Renal cortex interstitium (tissue), 11 donors: ENCODE results near the gene WDR81. TPM values are rescaled to one million over a fixed set of nuclear protein-coding genes. Genes with fewer than 3 reads are reported as not detected.
"Not testable (repeated sequence)": the region's sequence is repeated elsewhere in the genome, so short reads cannot be mapped to it uniquely, and the experiment has no call there.

Experiments used
- DNase-seq, 11 donors: peaks; one replicate each; pipeline ENCODE4 v3.0.0-alpha.2; 2013; ENCODE audit warnings: low read depth in 9 of 11, low spot score in 4 of 11; ENCODE audit errors: extremely low read depth in 1 of 11
- polyA plus RNA-seq, 3 donors: library from polyadenylated mRNA; unstranded; fragments of 120-200 nt; gene quantifications; one replicate each; pipeline ENCODE4 v1.2.1, GENCODE V29; 2013; ENCODE audit not compliant: insufficient read length in 3 of 3

The WDR81 gene
- polyA plus RNA-seq, 3 donors, result 12.9 to 20.6 (median 19.1) TPM

DNA sequence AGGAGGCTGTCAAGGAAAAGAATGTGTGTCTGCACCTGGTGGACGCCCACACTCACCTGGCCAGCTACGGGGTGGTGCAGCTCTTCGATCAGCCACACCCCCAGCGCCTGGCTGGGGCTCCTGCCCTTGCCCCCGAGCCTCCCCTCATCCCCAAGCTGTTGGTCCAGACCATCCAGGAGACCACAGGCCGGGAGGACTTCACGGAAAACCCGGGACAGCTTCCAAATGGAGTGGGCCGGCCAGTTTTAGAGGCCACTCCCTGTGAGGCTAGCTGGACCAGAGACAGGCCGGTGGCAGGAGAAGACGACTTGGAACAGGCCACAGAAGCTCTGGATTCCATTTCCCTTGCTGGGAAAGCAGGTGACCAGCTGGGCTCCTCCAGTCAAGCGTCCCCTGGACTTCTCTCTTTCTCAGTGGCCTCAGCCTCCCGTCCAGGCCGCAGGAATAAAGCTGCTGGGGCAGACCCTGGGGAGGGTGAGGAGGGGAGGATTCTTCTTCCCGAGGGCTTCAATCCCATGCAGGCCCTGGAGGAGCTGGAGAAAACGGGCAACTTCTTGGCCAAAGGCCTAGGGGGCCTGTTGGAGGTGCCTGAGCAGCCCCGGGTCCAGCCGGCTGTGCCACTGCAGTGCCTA, 2.2 kb downstream of the WDR81 start:
- DNase-seq, result no peak

DNA sequence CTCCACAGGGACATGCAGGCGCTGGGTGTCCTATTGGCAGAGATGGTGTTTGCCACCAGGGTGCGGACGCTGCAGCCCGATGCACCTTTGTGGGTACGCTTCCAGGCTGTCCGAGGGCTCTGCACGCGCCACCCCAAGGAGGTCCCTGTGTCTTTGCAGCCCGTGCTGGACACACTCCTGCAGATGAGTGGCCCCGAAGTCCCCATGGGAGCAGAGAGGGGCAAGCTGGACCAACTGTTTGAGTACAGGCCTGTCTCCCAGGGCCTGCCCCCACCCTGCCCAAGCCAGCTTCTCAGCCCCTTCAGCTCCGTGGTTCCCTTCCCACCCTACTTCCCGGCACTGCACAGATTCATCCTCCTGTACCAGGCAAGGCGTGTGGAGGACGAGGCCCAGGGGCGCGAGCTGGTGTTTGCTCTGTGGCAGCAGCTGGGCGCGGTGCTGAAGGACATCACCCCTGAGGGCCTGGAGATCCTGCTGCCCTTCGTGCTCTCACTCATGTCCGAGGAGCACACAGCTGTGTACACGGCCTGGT, 2.8 kb downstream of the WDR81 start:
- DNase-seq, result no peak

DNA sequence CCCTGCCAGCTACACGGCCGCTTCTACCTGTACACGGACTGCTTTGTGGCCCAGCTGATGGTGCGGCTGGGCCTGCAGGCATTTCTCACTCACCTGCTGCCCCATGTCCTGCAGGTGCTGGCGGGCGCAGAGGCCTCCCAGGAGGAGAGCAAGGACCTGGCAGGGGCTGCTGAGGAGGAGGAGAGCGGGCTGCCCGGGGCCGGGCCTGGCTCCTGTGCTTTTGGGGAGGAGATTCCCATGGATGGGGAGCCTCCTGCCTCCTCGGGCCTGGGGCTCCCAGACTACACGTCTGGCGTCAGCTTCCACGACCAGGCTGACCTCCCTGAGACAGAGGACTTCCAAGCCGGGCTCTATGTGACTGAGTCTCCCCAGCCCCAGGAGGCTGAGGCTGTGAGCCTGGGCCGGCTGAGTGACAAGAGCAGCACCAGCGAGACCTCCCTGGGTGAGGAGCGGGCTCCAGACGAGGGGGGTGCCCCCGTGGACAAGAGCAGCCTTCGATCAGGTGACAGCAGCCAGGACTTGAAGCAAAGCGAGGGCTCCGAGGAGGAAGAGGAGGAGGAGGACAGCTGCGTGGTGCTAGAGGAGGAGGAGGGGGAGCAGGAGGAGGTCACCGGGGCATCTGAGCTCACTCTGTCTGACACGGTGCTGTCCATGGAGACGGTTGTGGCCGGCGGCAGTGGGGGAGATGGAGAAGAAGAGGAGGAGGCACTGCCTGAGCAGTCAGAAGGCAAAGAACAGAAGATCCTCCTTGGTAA, 3.5 kb downstream of the WDR81 start:
- no peak for DNase-seq

DNA sequence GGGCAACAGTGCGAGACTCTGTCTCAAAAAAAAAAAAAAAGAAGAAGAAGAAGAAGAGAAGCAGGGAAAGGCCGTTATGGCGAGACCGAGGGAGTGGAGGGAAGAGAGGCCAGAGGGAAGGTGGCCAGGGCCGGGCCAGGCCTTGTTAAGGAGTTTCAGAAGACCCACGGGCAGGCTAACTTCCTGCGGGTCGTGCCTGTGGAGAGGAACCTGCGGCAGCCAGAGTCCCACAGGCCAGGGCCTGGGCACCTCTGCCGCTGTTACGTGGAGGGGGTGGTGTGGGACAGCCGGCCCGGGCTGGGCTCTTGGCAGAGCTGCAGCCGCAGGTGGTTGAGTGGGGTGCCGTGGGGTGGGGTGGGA, 5.4 kb downstream of the WDR81 start:
- no peak for DNase-seq

DNA sequence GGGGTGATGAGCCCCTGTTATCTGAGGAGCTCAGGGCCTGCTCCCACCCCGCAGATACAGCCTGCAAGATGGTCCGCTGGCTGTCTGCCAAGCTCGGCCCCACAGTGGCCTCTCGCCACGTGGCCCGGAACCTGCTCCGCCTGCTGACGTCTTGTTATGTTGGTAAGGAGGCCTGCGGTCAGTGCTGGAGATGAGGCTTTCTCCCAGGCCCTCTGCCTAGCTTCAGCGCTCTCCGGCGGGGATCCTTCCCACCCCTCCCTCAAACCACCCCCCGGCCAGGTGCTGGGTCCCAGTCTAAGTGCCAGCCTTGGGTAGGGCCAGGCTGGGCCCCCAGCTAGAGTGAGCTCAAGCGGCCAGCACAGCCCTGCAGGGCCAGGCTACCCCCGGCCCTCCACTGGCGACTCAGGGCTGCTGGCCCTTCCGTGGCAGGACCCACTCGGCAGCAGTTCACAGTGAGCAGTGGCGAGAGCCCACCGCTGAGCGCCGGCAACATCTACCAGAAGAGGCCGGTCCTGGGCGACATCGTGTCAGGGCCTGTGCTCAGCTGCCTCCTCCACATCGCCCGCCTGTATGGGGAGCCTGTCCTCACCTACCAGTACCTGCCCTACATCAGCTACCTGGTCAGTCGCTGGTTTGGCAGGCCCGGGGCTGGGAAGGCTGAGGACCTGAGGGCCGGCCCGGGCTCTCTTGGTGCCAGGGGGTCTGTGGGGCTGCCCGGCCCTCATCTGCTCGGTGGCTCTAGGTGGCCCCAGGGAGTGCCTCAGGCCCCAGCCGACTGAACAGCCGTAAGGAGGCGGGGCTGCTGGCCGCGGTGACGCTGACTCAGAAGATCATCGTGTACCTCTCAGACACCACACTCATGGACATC, 6.1 kb downstream of the WDR81 start:
- peak in 2 of 11 donors; percentile 39 to 55 for DNase-seq

DNA sequence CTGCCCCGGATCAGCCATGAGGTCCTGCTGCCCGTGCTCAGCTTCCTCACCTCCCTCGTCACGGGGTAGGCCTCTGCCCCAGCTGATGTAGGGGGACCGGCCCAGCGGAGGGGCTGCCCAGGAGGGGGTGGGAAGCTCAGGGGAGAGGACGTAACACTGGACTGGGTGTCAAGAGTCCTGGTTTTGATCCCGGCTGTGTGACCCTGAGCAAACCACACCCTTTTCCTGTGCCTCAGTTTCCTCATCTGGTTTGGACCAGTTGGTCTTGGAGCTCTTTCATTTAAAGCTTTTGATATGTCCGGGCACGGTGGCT, 6.6 kb downstream of the WDR81 start:
- no peak for DNase-seq

DNA sequence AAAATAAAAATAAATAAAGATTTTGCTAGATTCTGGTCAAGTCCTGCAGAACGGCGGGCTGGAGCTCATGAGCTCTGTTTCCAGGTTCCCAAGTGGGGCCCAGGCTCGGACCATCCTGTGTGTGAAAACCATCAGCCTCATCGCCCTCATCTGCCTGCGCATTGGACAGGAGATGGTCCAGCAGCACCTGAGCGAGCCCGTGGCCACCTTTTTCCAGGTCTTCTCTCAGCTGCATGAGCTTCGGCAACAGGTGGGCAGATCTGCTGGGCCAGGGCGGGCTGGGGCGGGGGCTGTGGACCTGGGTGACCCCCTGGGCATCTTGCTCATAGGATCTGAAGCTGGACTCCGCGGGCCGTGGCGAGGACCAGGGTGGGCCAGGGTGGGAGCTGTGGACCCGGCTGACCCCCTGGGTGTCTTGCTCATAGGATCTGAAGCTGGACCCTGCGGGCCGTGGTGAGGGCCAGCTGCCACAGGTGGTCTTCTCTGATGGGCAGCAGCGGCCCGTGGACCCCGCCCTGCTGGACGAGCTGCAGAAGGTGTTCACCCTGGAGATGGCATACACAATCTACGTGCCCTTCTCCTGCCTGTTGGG, 7.8 kb downstream of the WDR81 start:
- DNase-seq, result no peak

DNA sequence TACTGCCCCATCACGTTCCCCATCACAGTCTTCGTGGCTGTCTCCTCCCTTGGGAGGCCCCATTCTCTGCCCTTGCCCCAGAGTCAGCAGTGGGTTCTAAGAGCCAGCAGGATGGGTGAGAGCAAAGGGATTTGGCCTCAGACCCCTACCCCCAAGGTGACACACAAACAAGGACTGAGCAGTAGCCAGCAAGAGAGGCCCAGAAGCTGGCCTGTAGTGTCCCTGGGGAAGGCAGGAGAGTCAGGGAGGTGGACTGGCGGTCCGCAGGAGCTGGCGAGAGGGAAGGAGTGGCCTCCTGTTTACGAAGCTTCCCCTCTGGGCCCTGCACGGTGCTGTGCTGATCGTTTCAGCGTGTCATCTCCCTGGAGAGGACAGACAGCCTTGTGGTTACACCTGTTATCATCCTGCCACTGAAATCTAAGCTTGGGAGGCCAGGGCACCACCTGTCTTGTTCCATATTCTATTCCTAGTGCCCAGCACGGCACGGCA, 8.4 kb downstream of the WDR81 start:
- DNase-seq, result no peak

DNA sequence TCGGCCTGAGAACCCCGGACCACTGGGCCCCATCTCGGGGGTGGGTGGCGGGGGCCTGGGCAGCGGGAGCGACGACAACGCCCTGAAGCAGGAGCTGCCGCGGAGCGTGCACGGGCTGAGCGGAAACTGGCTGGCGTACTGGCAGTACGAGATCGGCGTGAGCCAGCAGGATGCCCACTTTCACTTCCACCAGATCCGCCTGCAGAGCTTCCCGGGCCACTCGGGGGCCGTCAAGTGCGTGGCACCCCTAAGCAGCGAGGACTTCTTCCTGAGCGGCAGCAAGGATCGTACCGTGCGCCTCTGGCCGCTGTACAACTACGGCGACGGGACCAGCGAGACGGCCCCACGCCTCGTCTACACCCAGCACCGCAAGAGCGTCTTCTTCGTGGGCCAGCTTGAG, 9.3 kb downstream of the WDR81 start:
- no peak for DNase-seq

DNA sequence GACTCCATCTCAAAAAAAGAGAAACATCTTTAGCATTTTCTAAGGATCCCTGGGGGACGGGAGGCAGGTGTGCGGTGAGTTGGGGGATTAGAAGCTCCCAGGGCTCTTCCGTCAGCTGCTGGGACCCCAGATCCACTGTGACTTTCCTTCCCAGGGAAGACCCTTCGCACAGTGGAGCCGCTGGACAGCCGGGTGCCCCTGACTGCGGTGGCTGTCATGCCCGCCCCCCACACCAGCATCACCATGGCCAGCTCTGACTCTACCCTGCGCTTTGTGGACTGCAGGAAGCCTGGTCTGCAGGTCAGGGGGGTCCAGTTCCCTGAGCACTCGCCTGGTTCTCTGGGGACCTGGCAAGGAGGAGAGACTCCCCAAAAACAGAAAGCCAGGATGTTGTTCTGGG, 10.9 kb downstream of the WDR81 start:
- no peak for DNase-seq

DNA sequence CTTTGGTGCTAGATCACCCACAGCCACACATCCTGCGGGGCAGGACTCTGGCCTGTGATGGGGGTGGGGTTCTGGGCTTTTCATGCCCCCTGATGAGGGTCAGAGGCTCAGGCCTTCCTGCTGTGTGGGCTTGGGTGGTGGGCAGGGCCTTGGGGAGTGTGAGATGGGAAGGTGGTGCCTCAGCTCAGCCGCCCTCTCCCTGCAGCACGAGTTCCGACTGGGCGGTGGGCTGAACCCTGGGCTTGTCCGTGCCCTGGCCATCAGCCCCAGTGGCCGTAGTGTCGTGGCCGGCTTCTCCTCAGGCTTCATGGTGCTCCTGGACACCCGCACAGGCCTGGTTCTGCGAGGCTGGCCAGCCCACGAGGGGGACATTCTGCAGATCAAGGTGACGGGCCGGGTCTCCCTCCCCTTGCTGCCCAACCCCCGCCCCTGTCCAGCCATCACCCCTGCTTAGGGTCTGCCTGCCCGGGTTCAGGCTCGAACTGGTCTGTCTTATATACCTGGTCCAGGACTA, 11.4 kb downstream of the WDR81 start:
- DNase-seq, result no peak

DNA sequence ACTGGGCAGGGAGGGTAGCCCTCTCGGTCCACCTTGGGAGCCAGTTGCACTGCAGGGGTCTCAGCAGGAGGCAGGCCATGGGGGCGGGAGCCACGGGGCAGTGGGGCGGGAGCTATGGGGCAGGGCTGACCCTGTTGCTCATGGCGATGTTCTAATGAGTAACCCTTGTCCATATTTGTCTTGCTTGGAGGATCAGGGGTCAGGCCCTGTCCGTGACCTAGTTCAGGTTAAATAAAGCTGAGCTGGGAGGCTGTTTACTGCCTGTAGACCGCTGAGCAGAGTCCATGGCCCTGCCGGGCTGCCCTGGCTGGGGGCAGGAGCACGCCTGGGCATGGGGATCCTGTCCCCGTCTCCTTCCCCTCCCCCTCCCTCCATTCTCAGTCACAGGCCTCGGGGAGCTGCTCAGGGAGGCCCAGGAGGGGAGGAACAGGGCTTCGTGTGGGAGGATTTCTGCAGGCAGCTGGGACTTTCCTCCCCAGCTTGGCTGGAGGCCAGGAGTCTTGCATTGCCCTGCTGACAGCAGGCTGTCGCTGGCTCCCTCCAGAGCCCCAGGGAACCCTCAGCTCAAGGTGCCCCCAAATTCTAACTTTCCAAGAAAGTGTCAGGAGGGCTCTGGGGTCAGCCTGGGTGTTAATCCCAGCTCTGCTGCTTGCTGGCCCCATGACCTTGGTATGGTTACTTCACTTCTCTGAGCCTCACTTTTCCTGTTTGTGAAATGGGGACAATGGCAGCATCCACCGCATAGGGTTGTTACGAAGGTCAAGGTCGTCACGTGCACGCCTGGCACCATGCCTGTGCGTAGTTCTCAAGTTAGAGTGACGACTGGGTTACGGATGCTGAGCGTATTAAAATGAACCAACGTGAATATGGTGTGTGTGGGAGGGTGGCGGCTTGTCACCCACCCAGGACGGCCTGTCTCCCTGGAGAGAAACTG, 12.1 kb downstream of the WDR81 start:
- peak in 1 of 11 donors; percentile 73 for DNase-seq

DNA sequence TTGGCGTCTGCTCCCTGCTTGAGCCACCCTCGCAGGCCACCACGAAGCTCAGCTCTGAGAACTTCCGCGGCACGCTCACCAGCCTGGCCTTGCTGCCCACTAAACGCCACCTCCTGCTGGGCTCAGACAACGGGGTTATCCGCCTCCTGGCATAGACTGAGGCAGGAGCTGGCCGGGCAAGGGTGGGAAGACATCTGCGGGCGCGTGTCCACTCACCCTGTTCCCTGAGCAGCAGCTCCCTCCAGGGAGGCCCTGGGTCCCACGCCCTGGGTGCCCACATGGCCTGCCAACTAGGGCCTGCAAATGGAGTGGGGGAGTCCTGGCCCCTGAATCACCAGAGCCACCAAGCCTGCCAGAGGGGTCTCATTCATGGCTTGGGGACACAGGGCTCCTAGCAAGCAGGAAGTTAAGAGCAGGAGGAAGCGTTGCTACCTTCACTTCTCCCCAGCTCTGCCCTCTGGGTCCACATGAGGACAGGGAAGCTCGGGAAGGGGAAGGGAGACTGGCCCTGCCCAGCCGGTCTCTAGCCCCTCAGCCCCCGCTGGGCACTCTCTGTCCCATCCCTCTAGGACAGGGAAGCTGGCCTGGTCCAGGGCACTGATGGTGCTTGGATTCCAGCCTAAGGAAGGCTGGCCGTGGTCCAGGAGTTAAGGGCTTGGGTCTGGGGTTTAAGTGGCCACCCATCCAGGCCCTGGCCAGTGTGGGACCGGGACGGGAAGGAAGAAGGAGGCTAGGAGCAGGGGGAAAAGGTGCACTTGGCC, 13.2 kb downstream of the WDR81 start:
- no peak for DNase-seq

DNA sequence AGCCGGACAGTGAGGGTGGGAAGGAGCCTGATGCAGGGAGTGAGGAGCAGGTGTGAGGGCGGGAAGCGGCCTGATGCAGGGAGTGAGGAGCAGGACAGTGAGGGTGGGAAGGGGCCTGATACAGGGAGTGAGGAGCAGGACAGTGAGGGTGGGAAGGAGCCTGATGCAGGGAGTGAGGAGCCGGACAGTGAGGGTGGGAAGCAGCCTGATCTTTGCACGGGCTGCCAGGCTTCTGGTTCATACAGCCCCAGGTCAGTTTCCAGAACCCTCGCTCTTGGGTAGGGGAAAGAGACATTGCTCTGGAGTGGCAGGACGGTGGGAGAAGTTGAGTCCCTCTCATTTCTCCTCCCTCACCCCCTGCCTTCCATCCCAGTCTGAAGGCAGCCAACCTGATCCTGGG, 17.4 kb downstream of the WDR81 start:
- not testable (repeated sequence) for DNase-seq

DNA sequence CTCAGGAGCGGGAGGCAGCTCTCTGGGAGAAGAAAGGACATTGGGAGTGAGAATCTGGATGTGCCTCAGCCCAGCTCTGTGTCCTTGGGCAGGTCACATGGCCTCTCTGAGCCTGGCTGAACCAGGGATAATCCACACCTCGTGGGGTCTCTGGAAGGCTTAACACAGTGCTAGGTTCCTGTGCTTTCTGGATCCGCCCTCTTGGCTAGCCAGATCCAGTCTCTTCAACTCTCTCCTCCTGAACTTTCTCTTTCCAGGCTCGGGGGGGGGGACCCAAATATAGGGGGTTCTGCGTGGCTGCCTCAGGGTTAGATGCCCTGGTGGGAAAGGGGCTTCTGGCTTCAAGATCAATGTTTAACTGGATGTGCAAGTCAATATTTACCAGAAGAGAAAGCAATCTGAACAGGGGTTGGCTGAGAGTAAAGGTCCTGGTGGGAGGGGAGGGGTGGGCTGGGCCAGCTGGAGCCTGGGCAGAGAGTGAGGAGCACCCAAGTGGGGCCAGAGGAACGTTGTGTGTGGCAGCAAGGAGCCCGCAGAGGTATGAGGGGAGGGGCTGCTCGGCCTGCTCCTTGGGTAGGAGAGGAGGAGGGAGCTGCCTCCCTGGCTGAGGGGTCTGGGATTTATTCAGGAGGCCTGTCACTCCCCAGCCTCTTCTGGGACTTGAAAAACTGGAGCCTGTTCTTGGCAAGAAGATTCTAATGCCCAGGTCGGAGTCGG, 18.0 kb downstream of the WDR81 start, which contains the start of gene SERPINF2:
TSS of gene SERPINF2 (plus strand) at position 501 of the 717 bp plus-strand sequence. CDS start 2,125 bp downstream, outside the sequence.
- peak in 3 of 11 donors; percentile 64 to 86 (median 70) for DNase-seq

DNA sequence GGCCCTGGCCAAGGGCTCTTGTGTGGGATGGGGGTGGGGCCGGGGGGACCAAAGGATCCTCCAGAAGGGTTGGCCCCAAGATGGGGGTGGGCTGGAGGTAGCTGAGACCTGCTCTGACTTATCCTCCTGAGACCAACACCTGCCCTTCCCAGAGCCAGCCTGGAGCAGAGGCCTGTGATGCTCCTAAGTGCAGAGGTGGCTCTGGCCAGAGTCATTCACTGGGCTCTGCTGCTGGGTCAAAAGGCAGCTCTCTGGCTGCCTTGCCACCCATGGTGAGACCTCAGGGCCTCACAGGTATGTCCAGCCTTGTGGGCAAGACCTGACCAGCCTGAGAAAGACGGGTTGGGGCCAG, 18.6 kb downstream of the WDR81 start:
- DNase-seq, result no peak
